Stimulated activated CD8-positive, alpha-beta memory T cell treated with anti-CD3 and anti-CD28 coated beads, Interleukin-12 subunit alpha, Interleukin-12 subunit beta, amount 100 ng/mL, for 24 hours (primary cell): ENCODE data around the gene TIGD2.

Source experiments
- DNase-seq: peaks from one replicate; pipeline ENCODE4 v3.0.0-alpha.2; 2020; ENCODE audit errors: extremely low read depth

Gene TIGD2

DNA sequence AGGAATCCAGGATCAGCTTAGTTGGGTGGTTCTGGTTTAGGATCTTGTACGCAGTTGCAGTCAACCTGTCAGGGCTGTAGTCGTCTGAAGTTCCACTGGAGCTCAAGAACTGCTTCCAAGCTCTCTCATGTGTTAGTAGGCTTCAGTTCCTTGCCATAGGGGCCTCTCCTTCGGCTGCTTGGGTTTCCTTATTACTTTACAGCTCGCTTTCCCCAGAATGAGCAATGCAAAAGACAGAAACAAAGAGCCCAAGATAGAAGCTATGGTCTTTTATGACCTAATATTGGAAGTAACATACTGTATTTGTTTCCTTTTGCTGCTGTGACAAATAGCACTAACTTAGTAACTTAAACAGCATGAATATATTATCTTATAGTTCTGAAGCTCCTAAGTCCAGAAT is 51.7 kb downstream of the TIGD2 start:
- no peak for DNase-seq

DNA sequence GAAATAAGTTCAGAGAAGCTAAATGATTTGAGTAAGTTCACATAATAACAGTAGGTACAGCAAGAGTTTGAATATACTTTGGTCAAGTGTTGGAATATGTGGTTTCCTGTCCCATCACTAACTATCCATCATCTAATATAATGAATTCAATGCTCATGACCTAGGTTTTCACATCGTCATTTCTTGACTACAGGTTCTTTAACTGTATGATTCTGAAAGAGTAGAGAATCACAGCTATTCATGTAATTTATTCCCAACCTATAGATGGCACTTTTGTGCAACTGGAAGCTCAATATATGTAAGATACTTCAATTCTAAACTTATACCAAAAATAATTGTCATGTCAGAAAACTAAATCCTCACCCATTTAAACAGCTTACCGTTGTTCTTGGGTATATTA is 53.1 kb downstream of the TIGD2 start:
- no peak for DNase-seq
